ENCODE results near the gene FFAR1. TPM values are rescaled to one million over a fixed set of nuclear protein-coding genes. Genes with fewer than 3 reads are reported as not detected.
A peak's percentile ranks its signal among the peaks of the same experiment; 100 is the strongest.

Gene FFAR1
- polyA plus RNA-seq, 1 donor from 2014 or later, result not detected

DNA sequence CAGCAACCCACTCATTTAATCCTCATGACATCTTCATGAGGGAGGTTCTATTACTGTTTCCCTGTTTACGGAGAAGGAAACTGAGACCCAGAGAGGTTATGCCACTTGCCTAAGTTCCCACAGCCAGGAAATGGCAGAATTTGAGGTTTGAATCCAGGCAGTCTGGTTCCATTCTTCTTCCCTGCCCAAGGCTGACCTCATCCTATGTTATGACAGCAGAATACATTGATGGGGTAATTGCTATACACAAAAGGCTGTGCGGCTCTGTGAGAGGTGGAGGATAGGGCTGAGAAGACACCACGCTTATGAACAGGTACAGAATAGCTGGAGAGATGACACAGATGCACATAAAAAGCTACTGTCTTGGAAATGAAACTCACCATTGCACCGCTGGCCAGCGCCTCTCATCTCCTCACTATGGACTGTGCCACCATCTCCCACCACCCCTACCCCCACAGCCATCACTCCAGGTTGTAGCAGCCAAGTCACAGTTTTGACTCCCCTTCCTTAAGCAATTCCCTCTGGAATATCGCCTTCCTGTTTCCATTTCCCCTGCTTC lies 44.3 kb upstream of the FFAR1 start:
- TF ChIP-seq EZH2 (IDR thresholded peaks at IDR 0.05; ENCODE audit: borderline replicate concordance, insufficient read depth, low read length, poor library complexity, severe bottlenecking) (no peak), SMC3 (conservative IDR thresholded peaks at IDR 0.05; ENCODE audit: poor library complexity) (no peak), POLR2AphosphoS5 (IDR thresholded peaks at IDR 0.05) (peak; percentile 72)
- TF ChIP-seq, protein P1, sequence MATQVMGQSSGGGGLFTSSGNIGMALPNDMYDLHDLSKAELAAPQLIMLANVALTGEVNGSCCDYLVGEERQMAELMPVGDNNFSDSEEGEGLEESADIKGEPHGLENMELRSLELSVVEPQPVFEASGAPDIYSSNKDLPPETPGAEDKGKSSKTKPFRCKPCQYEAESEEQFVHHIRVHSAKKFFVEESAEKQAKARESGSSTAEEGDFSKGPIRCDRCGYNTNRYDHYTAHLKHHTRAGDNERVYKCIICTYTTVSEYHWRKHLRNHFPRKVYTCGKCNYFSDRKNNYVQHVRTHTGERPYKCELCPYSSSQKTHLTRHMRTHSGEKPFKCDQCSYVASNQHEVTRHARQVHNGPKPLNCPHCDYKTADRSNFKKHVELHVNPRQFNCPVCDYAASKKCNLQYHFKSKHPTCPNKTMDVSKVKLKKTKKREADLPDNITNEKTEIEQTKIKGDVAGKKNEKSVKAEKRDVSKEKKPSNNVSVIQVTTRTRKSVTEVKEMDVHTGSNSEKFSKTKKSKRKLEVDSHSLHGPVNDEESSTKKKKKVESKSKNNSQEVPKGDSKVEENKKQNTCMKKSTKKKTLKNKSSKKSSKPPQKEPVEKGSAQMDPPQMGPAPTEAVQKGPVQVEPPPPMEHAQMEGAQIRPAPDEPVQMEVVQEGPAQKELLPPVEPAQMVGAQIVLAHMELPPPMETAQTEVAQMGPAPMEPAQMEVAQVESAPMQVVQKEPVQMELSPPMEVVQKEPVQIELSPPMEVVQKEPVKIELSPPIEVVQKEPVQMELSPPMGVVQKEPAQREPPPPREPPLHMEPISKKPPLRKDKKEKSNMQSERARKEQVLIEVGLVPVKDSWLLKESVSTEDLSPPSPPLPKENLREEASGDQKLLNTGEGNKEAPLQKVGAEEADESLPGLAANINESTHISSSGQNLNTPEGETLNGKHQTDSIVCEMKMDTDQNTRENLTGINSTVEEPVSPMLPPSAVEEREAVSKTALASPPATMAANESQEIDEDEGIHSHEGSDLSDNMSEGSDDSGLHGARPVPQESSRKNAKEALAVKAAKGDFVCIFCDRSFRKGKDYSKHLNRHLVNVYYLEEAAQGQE (IDR thresholded peaks at IDR 0.05; ENCODE audit: borderline replicate concordance), result no peak
- H3K4me3 ChIP-seq (ENCODE audit: low read length), result no peak overlapping the region

DNA sequence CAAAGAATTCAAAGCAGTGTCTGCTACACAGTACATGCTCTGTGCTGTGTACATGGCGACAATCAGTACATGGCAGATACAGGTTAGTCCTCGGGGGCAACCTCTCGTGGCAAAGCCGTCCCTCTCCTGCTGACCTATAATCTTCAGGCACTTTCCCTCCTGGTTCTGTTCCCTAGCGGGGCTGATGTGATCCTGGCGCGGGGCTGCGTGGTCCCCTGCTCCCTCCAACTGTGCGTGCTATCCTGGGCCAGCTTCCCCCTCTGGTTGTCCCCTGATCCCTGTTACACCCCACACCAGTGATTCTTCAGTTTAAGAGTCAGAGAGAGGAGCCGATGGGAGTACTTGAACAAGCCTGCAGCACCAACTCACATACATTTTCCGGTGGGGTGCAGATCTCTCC lies 43.7 kb upstream of the FFAR1 start:
- Histone ChIP-seq H3K9me2 (ENCODE audit: insufficient read depth, low read length) (no peaks in the 10 kb centered on the region), H3K27ac (ENCODE audit: low read length) (no peak overlapping the region), H3K27me3 (ENCODE audit: insufficient read depth, low read depth, low read length) (no peaks in the 10 kb centered on the region), H3K4me2 (ENCODE audit: low read length) (no peak overlapping the region), H3F3A (ENCODE audit: insufficient read depth, low read length, poor library complexity, severe bottlenecking) (no peaks in the 10 kb centered on the region), H4K20me1 (ENCODE audit: insufficient read depth) (no peaks in the 10 kb centered on the region), H2AFZ (ENCODE audit: low read depth, low read length) (no peak overlapping the region), H3K4me3 (ENCODE audit: low read length) (no peak overlapping the region), H3K36me3 (ENCODE audit: insufficient read depth, low read length) (no peaks in the 10 kb centered on the region), H3K79me2 (replicated peaks; ENCODE audit: insufficient read depth, low read length) (no peaks in the 10 kb centered on the region), H3K9me3 (ENCODE audit: low read length) (no peaks in the 10 kb centered on the region), H3K9ac (ENCODE audit: low read length) (peak overlapping the region; percentile 20)
- no peak for TF ChIP-seq EP300 (conservative IDR thresholded peaks at IDR 0.05; ENCODE audit: poor library complexity, severe bottlenecking)
- no peak for TF ChIP-seq MXI1 (conservative IDR thresholded peaks at IDR 0.05; ENCODE audit: poor library complexity, severe bottlenecking)
- no peak for TF ChIP-seq EZH2 (IDR thresholded peaks at IDR 0.05; ENCODE audit: borderline replicate concordance, insufficient read depth, low read length, poor library complexity, severe bottlenecking)
- no peak for TF ChIP-seq SMC3 (conservative IDR thresholded peaks at IDR 0.05; ENCODE audit: poor library complexity)
- TF ChIP-seq, protein P1 (IDR thresholded peaks at IDR 0.05; ENCODE audit: borderline replicate concordance), result no peak
- TF ChIP-seq, protein P2, sequence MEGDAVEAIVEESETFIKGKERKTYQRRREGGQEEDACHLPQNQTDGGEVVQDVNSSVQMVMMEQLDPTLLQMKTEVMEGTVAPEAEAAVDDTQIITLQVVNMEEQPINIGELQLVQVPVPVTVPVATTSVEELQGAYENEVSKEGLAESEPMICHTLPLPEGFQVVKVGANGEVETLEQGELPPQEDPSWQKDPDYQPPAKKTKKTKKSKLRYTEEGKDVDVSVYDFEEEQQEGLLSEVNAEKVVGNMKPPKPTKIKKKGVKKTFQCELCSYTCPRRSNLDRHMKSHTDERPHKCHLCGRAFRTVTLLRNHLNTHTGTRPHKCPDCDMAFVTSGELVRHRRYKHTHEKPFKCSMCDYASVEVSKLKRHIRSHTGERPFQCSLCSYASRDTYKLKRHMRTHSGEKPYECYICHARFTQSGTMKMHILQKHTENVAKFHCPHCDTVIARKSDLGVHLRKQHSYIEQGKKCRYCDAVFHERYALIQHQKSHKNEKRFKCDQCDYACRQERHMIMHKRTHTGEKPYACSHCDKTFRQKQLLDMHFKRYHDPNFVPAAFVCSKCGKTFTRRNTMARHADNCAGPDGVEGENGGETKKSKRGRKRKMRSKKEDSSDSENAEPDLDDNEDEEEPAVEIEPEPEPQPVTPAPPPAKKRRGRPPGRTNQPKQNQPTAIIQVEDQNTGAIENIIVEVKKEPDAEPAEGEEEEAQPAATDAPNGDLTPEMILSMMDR (IDR thresholded peaks at IDR 0.05; ENCODE audit: poor library complexity, severe bottlenecking), result no peak
- TF ChIP-seq RAD21 (conservative IDR thresholded peaks at IDR 0.05), result no peak
- TF ChIP-seq POLR2AphosphoS5 (IDR thresholded peaks at IDR 0.05), result no peak
- TF ChIP-seq TAF1 (IDR thresholded peaks at IDR 0.05; ENCODE audit: low read depth), result no peak

More for the DNA sequence above, 44.3 kb upstream of the FFAR1 start:
- H3K27ac ChIP-seq (ENCODE audit: low read length), result no peak overlapping the region
- peak overlapping the region; percentile 20 for H3K9ac ChIP-seq (ENCODE audit: low read length)
- H3K9me3 ChIP-seq (ENCODE audit: low read length), result no peaks in the 10 kb centered on the region
- H3K9me2 ChIP-seq (ENCODE audit: insufficient read depth, low read length), result no peaks in the 10 kb centered on the region
- H3K79me2 ChIP-seq (replicated peaks; ENCODE audit: insufficient read depth, low read length), result no peaks in the 10 kb centered on the region
- H3K36me3 ChIP-seq (ENCODE audit: insufficient read depth, low read length), result no peaks in the 10 kb centered on the region
- no peak overlapping the region for H3K4me2 ChIP-seq (ENCODE audit: low read length)
- no peak overlapping the region for H2AFZ ChIP-seq (ENCODE audit: low read depth, low read length)
- H3F3A ChIP-seq (ENCODE audit: insufficient read depth, low read length, poor library complexity, severe bottlenecking), result no peaks in the 10 kb centered on the region
- no peaks in the 10 kb centered on the region for H3K27me3 ChIP-seq (ENCODE audit: insufficient read depth, low read depth, low read length)
- no peaks in the 10 kb centered on the region for H4K20me1 ChIP-seq (ENCODE audit: insufficient read depth)

Data from neural cell (in vitro differentiated cells).